HCT116 (cell line): ENCODE measurements around the gene TMEM178B. TPM values are rescaled to one million over a fixed set of nuclear protein-coding genes. Genes with fewer than 3 reads are reported as not detected.
"Not testable (repeated sequence)": the region's sequence is repeated elsewhere in the genome, so short reads cannot be mapped to it uniquely, and the experiment has no call there.

Source experiments
- ATAC-seq: fragments of 200-7000 bp; cut with Tn5 transposase; 2 replicates; pipeline ENCODE4 v1.9.1; 2020; ENCODE audit warnings: mild to moderate bottlenecking, moderate library complexity
- BruUV-seq: library from RNA; stranded (reverse); fragments of 400-500 nt; replicated peaks from 2 replicates; lab custom pipeline; 2021; lab: Mats Ljungman, UMichigan
- CTCF ChIA-PET: fragments of 300-600 bp; sonication (Branson Sonifier 250); formaldehyde crosslinking; loops from one replicate; lab custom pipeline; 2021; ENCODE audit warnings: antibody characterized with exemption; lab: Charles Lee
- POLR2A ChIA-PET: fragments of 300-600, 350-600 bp; sonication (Branson Sonifier 250); formaldehyde crosslinking; loops from one replicate; lab custom pipeline; 2021; ENCODE audit warnings: antibody characterized with exemption; lab: Charles Lee
- RAD21 ChIA-PET, 2 experiments: fragments of 300-600 bp; sonication (Branson Sonifier 250); formaldehyde crosslinking; loops; one replicate each; lab custom pipeline; 2023; ENCODE audit warnings: low total read pairs in 2 of 2; ENCODE audit not compliant: uncharacterized antibody in 2 of 2, unreplicated experiment in 2 of 2, low non-redundant PET in 1 of 2; lab: Charles Lee
- DNase-seq: peaks from one replicate; pipeline ENCODE4 v3.0.0-alpha.2; 2010; ENCODE audit warnings: low read depth, low spot score
- H2AFZ ChIP-seq: fragments of 200-600 bp; shearing (Covaris generic), sonication (generic); 2 replicates; pipeline ENCODE4 v1.6.1; 2017; ENCODE audit warnings: low read depth, mixed run types, mixed read lengths, antibody characterized with exemption, low read length; ENCODE audit not compliant: poor library complexity, severe bottlenecking
- H3K27ac ChIP-seq: 2 replicates; pipeline ENCODE4 v1.5.1; 2012; ENCODE audit warnings: low read depth, low read length
- H3K27me3 ChIP-seq: fragments of 200-600 bp; sonication (generic); 2 replicates; pipeline ENCODE4 v1.6.1; 2016; ENCODE audit warnings: mixed run types, low read length, mixed read lengths; ENCODE audit not compliant: insufficient read depth
- H3K36me3 ChIP-seq, 2 experiments: fragments of 200-500 bp in 1 of 2; fragments of 200-600 bp in 1 of 2; sonication (Bioruptor generic) in 1 of 2; sonication (generic) in 1 of 2; 2 replicates each; pipeline versions ENCODE4 v1.5.1 to v1.6.1; 2014 to 2016; ENCODE audit warnings: low read length in 2 of 2, inconsistent platforms in 1 of 2, mixed read lengths in 1 of 2, mixed run types in 1 of 2; ENCODE audit not compliant: insufficient read depth in 2 of 2, control insufficient read depth in 1 of 2
- H3K4me1 ChIP-seq, 2 experiments: fragments of 200-600 bp in 1 of 2; sonication (generic) in 1 of 2; 2 replicates each; pipeline versions ENCODE4 v1.5.1 to v1.6.1; 2012 to 2017; ENCODE audit warnings: low read length in 2 of 2, inconsistent platforms in 1 of 2, mild to moderate bottlenecking in 1 of 2, mixed read lengths in 1 of 2, mixed run types in 1 of 2, moderate library complexity in 1 of 2; ENCODE audit not compliant: insufficient read depth in 2 of 2, control insufficient read depth in 1 of 2
- H3K4me2 ChIP-seq: fragments of 200-600 bp; sonication (generic); 2 replicates; pipeline ENCODE4 v1.6.1; 2017; ENCODE audit warnings: mixed run types, low read length, mixed read lengths
- H3K4me3 ChIP-seq, 2 experiments: fragments of 200-600 bp in 1 of 2; sonication (generic) in 1 of 2; replicated peaks in 1 of 2; 2 replicates each; pipeline ENCODE4 v1.5.1; 2011 to 2016; ENCODE audit warnings: low read length in 2 of 2, control low read depth in 1 of 2, low read depth in 1 of 2, mild to moderate bottlenecking in 1 of 2, mixed read lengths in 1 of 2, mixed run types in 1 of 2
- H3K79me2 ChIP-seq: fragments of 200-600 bp; sonication (generic); 2 replicates; pipeline ENCODE4 v1.6.1; 2017; ENCODE audit warnings: mild to moderate bottlenecking, mixed run types, low read length, moderate library complexity, mixed read lengths; ENCODE audit not compliant: insufficient read depth
- H3K9ac ChIP-seq: fragments of 200-600 bp; sonication (generic); 2 replicates; pipeline ENCODE4 v1.6.1; 2016; ENCODE audit warnings: low read length, mixed read lengths
- H3K9me2 ChIP-seq: fragments of 200-600 bp; sonication (generic), shearing (Covaris generic); 2 replicates; pipeline ENCODE4 v1.6.1; 2017; ENCODE audit warnings: mixed run types, mild to moderate bottlenecking, moderate library complexity; ENCODE audit not compliant: insufficient read depth
- H3K9me3 ChIP-seq, 2 experiments: fragments of 200-500 bp in 1 of 2; fragments of 200-600 bp in 1 of 2; sonication (Bioruptor generic) in 1 of 2; sonication (generic) in 1 of 2; 2 replicates each; pipeline ENCODE4 v1.6.1; 2014 to 2017; ENCODE audit warnings: low read length in 2 of 2, mixed read lengths in 2 of 2, inconsistent platforms in 1 of 2, low read depth in 1 of 2, mild to moderate bottlenecking in 1 of 2, mixed run types in 1 of 2, moderate library complexity in 1 of 2; ENCODE audit not compliant: control insufficient read depth in 1 of 2, insufficient read depth in 1 of 2
- H4K20me1 ChIP-seq: fragments of 200-600 bp; sonication (generic), shearing (Covaris generic); 2 replicates; pipeline ENCODE4 v1.6.1; 2017; ENCODE audit warnings: mixed run types, mild to moderate bottlenecking, moderate library complexity; ENCODE audit not compliant: insufficient read depth
- ATF3 ChIP-seq: IDR thresholded peaks from 2 replicates; pipeline ENCODE4 v1.6.1; 2012
- CEBPB ChIP-seq: IDR thresholded peaks from 2 replicates; pipeline ENCODE4 v1.6.1; 2012; ENCODE audit warnings: low read depth
- EZH2phosphoT487 ChIP-seq: fragments of 200-600 bp; IDR thresholded peaks from 2 replicates; pipeline ENCODE4 v1.6.1; 2018; ENCODE audit warnings: antibody characterized with exemption, borderline replicate concordance
- FOSL1 ChIP-seq: IDR thresholded peaks from 2 replicates; pipeline ENCODE4 v1.6.1; 2012; ENCODE audit warnings: low read depth
- intact Hi-C: fragments of 100-400 bp; cut with micrococcal nuclease; formaldehyde crosslinking; loops from 2 replicates; pipeline ENCODE4 v1.10.0; 2022
- total RNA-seq: library from RNA; stranded (reverse); gene quantifications from one replicate; pipeline ENCODE4 v1.2.1, GENCODE V29; 2021; ENCODE audit not compliant: unreplicated experiment

TMEM178B gene
- total RNA-seq, 1 experiment from 2014 or later: 0.02 TPM

GRCh38 chr7:141177120-141177519, 103.3 kb downstream of the TMEM178B start:
- CTCF ChIA-PET, POLR2A ChIA-PET, H3K4me1 ChIP-seq: not testable (repeated sequence)

GRCh38 chr7:141178486-141179135, 104.7 kb downstream of the TMEM178B start:
- DNase-seq: no peak
- Histone ChIP-seq H3K4me2 (no peak overlapping the region), H3K79me2 (no peaks in the 10 kb centered on the region), H2AFZ (no peak overlapping the region), H4K20me1 (no peaks in the 10 kb centered on the region), H3K4me3 (no peak overlapping the region), H3K27me3 (peaks cover 26% of the 10 kb centered on the region), H3K36me3 (no peaks in the 10 kb centered on the region), H3K27ac (no peak overlapping the region), H3K9ac (no peak overlapping the region), H3K9me3 (no peaks in the 10 kb centered on the region), H3K4me1 (no peaks in the 10 kb centered on the region), H3K9me2 (no peaks in the 10 kb centered on the region)
- no peak for ATAC-seq
- RAD21 ChIA-PET: no interaction called here
- TF ChIP-seq FOSL1 (no peak), CEBPB (no peak), ATF3 (no peak), EZH2phosphoT487 (no peak)
- POLR2A ChIA-PET: no interaction called here
- intact Hi-C loops: no loop called here
- CTCF ChIA-PET: no interaction called here
- BruUV-seq: no TSS peak

More at GRCh38 chr7:141177120-141177519, 103.3 kb downstream of the TMEM178B start:
- peaks cover 26% of the 10 kb centered on the region for H3K27me3 ChIP-seq
- ATAC-seq, H3K4me2 ChIP-seq, intact Hi-C loops, H3K27ac ChIP-seq, H3K4me3 ChIP-seq, H2AFZ ChIP-seq, H3K9me3 ChIP-seq, H3K9me2 ChIP-seq, H4K20me1 ChIP-seq, RAD21 ChIA-PET, H3K79me2 ChIP-seq, DNase-seq, H3K36me3 ChIP-seq, BruUV-seq, H3K9ac ChIP-seq: not testable (repeated sequence)
